ENCODE data around the gene MYO6.

- TF ChIP-seq SIN3A (IDR thresholded peaks at IDR 0.05; ENCODE audit: borderline replicate concordance, insufficient read depth, low read length) (no peak), POLR2AphosphoS5 (IDR thresholded peaks at IDR 0.05; ENCODE audit: low read depth, low read length) (no peak), TAF1 (IDR thresholded peaks at IDR 0.05; ENCODE audit: borderline replicate concordance, insufficient read depth, low read length) (no peak), REST (IDR thresholded peaks at IDR 0.05; ENCODE audit: insufficient read depth in 1 of 2, low read depth in 2 of 2, low read length in 2 of 2) (no peak), FOXP2 (optimal IDR thresholded peaks at IDR 0.05; ENCODE audit: borderline replicate concordance, extremely low read depth, extremely low read length, insufficient read depth) (no peak)
Observed at GRCh38 chr6:75719133-75719532, 29.9 kb upstream of the MYO6 start.

All from PFSK-1 (cell line).